SK-N-MC (cell line): ENCODE data around the gene SSR4.

Experiments used
- EZH2 ChIP-seq: fragments of 200-600 bp; sonication (generic); IDR thresholded peaks from one replicate; pipeline ENCODE4 v1.6.1; 2017; ENCODE audit warnings: antibody characterized with exemption
- POLR2AphosphoS5 ChIP-seq: IDR thresholded peaks from 2 replicates; pipeline ENCODE4 v1.6.1; 2012; ENCODE audit warnings: mild to moderate bottlenecking, low read depth, low read length, borderline replicate concordance

DNA sequence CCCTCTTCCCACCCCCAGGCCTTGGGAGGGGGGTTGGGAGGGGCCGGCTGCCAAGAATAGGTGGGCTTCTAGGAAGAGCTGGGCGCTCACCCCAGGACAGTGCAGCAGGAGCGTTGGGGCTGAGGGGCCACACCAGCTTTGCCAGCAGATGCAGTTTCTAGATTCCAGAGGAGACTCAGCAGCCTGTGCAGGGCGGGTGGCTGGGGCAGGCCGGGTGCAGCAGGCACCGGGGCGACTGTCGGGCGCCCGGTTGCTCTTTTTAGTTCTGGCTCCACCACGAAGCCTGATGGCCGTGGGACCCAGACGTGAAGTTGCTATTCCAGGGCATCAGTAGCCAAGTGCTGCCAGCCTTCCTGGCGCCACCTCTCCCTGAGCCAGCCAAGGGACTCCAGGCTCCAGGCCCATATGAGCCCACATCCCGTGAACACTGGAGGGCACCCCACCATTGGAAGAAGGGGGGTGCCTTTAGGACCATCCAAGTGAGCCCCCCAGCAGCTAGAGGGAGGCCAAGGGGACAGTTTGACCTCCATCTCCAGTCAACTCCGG is 5.8 kb downstream of the SSR4 start:
- no peak for TF ChIP-seq POLR2AphosphoS5
- no peak for TF ChIP-seq EZH2
